ENCODE measurements around the gene NFXL1.

NFXL1 gene

DNA sequence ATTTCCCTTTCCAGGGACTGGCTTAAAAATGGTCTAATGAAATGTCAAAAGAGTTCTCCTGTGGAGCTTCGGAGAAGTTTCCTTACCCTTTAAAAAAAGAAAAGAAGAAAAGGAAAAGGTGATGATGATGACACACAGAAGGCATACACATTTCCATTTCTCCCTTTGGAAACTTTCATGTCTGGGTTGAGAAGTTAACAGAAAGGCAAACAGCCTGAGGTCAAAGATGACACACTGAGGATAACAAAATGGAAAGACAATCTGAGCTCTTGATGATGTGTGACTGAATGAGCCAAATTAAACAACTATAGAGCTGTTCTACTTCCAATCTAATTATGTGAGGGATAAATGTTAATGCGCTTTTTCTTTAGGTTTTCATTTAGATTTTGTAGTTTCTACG is 32.2 kb downstream of the NFXL1 start:
- DNase-seq, result no peak

DNA sequence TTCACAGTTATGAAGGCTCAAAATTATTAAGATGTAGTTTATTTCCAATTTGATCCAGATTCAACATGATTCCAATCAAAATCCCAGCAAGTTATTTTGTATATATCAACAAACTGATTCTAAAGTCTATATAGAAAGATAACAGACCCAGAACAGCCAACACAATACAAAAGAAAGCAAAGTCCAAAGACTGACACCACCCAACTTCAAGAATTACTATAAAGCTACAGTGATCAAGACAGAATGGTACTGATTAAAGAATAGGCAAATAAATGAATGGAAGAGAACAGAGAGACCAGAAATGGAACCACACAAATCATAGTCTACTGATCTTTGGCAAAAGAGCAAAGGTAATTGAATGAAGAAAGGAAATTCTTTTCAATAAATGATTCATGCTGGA is 34.9 kb downstream of the NFXL1 start:
- no peak for DNase-seq

DNA sequence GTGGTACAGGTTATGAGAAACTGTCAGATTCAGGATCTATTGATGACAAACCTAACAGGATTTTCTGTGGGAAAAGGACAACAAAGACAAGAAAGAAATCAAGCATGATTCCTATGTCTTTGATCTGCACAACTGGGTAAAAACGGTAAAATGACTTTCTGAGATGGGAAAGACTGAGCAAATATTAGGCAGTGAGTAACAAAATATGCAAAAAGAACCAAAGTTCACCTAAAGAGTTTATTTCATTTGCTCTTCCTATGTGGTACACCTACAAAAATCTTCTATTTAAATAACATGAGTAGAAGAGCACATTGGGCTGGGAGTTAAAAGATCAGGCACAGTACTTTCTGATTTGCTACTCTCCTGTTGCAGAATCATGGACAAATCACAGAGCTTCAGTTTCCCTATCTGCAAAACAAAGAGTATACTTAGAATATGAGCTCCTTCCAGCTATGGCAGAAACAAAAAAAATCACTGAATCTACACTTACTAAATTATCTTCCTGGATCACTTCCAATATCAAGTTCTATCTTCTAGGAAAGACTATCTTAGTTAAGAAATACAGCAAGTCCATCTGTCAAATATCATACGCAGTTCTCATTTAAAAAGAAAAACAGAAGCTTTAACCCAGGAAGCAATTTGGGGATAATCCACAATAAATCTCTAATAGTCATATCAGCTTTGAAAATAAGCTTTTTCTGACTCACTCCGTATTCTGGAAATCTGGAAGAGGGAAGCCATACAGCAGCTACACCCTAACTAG is 37.4 kb downstream of the NFXL1 start:
- DNase-seq, result no peak

DNA sequence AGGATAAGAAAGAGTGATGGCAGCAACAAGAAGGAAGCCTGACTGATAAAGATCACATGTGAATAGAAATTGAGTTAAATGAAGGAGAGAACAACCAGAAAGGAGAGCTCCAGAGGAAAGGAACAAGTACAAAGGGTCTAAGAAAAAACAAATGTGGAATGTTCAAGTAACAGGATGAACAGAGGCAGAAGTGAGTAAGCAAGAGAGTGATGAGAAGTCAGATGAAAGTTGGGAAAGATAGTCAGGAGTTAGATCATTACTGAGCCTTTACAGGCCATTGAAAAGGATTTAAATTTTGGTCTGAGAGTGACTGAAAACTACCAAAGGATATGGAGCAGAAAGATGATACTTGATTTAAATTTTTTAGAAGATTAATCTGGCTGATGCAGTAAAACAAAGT is 38.1 kb downstream of the NFXL1 start:
- no peak for DNase-seq

DNA sequence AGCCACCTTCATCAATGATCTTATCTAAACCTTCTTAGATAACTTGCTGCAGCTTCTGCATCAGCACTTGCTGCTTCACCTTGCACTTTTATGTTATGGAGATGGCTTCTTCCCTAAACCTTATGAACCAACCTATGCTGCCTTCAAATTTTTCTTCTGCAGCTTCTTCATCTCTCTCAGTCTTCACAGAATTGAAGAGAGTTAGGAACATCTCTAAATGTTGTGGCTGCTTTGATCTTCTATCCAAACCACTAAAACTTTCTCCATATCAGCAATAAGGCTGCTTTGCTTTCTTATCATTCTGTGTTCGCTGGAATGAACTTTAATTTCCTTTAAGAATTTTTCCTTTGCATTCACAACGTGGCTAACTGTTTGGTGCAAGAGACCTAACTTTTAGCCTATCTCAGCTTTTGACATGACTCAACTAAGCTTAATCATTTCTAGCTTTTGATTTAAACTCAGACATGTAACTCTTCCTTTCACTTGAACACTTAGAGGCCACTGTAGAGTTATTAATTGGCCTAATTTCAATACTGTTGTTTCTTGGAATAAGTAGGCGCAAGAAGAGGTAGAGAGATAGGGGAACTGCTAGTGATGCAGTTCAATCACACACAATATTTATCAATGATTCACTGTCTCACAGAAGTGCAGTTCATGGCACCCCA is 40.4 kb downstream of the NFXL1 start:
- no peak for DNase-seq

DNA sequence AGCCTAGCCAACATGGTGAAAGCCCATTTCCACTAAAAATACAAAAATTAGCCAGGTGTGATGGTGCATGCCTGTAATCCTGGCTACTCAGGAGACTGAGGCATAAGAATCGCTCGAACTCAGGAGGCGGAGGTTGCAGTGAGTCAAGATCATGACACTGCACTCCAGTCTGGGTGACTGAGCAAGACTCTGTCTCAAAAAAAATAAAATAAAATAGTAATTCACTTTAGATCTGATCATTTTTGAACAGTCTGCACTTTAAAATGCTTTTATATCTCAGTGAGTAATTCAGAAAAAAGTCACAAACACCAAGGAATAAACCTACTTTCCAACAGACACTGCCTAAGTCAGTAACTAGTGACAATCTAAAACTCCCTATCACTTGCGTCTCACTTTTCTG is 50.9 kb downstream of the NFXL1 start:
- no peak for DNase-seq

DNA sequence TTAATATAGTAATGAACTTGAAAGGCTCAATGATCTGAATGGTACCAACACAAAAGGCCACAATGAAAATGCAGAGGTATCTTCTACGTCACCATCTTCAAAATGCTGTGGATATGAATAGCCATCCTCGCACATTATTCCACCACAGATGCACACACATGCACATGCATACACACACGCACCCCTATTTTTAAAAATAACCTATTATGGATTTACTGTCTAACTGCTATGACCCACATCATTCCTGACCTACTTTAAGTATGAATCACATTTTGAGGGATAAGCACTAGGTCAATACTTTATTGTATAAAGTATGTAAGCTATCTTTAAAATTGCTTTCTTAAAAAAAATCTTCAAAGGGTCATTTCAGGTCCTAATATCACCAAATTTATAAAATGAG is 52.1 kb downstream of the NFXL1 start:
- DNase-seq, result no peak

DNA sequence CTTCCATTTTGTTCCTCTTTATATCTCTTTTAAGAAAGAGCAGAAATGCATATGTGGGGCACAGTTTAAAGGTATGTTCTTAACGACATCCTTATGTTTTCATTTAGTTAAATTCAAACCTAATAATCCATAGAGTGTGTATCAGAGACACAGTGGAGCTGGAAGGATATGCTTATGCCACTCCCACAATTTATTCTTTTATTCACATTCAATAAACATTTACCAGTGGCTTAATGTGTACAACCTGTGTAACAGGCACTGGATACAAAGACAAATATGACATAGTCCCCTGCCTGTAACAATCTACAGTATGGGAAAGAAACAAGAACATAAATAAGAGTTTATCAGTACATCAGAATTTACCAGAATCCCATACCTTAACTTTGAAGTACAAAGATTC is 54.1 kb downstream of the NFXL1 start:
- DNase-seq, result no peak

DNA sequence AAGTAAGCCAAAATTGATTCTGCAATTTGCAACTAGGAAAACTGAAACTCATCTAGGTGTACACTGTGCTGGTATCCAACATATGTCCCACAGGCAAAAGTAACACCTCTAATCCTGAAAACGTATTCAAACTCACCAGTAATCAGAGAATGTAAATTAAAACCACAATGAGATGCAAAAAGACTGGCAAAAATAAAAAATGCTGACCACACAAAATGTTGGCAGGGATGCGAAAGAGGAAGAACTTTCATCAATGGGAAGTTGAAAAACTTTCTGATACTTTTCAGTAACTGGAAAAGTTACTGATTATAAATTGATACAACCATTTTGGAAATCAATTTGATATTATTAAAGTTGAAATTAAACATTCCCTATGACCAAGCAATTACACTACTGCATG is 56.4 kb downstream of the NFXL1 start:
- DNase-seq, result no peak

DNA sequence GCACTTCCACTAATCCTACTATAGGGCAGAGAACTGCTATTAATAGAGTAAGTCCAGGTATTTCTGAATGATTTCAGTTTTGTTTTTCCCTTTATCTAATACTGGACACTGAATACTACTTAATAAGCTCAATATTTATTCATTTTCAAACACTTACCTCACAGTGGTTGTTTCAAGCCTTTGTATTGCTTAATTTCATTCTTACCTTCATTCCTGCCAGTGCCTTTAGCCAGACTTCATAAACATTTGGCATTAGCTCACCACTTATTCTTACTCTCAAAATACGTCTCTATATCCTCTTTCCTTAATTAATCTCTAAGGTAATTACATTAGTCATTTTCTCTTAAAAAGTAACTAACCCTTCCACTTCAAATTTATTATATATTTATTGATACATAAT is 57.7 kb downstream of the NFXL1 start:
- DNase-seq, result no peak

DNA sequence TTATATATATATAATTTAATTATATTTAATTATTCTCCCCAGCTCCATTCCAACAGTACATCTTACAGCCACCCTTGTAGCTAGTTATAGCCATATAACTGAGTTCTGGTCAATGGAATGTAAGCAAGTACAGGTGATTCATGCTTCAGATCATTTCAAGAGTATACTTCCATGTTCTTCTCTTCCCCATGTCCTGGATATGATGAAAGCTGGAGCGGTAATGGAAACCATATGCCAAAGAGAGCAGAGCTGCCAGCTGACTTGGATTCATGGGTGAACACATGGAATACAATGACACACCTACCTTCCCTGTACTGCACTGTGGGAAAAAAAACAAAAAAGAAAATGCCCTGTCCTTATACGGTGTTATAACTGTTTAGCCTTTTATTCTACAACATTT is 59.0 kb downstream of the NFXL1 start:
- DNase-seq, result no peak

DNA sequence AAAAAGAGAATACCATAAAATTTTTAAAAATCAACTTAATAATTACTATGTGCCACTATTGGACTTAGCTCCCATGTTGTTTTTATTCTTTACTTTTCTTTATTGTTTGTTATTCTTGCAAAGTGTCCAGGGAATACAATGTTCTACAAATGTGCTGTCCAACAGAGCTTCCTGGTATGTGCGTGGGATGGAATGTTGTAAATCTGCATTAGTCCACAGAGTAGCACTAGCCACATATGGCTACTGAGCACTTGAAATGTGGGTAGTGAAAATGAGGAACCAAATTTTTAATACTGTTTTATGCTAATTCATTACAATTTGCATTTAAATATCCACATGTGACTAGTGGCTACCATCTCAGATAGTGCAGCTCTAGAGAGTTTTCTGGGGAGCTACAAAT is 62.2 kb downstream of the NFXL1 start:
- DNase-seq, result no peak

DNA sequence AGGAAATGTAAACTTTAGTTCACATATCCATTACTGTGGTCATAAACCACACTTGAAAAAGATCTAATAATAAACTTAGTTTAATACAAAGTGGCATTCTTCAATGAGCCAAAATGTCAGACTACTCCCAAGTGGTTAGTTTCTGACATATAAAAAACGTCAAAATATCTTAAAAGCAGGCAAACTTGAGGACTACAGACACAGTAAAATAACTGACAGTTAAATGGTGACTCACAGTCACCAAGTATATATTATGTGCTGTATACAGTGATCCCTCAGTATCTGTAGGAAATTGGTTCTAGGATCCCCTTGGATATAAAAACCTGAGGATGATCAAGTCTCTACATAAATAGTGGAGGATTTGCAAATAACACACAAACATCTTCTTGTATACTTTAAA is 64.9 kb downstream of the NFXL1 start:
- no peak for DNase-seq

DNA sequence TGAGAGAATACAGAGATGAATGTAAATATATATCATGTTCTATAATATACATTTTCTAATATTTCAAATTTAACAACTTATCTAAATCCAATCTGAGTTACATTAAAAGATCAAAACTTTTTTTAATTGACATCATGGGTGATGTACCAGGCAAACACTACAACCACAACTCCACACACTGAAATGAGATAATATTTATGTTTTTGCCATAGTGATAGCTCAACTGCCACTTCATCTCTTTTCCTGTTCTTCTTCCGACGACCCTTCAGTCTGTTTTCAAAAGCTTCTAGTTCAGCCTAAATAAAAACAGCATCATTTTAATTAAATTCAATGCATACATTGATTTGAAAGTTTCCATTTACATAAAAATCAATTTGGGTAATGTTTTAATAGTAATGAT is 66.3 kb downstream of the NFXL1 start:
- DNase-seq, result no peak

DNA sequence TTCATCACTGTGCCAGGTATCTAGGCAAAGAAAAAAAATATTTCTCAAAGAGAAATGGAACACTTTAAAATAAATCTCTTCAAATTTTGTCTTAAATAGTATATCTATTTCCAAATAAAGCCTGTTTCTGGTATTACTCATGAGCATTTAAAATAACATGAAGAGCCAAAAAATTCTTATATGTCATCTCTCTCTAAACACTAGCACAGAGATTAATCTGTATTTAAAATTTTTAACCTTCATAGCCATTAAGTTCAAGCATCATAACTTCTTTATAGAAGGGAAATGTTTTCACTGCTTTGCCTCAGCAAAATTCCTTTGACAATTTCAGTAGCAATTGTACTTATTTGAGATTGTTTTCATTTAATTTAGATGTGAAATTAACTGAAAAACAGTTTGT is 71.4 kb downstream of the NFXL1 start:
- DNase-seq, result no peak

DNA sequence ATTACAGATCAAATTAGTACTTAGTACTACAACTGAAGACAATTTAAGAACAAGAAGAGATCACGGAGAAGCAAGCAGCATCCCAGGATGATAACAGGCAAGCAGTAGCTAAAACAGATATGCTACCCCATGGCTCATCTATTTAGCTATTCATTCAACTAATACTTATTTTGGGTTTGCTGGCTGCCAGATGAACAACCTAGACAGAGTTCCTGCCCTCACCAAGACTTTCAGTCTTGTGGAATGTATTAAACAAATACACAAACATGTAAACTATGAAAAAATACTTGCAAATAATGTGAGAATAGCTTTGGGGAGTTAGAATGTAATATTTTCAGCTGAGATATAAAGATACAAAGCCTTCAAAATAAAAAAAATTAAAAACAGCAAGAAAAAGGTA is 74.1 kb downstream of the NFXL1 start:
- no peak for DNase-seq

DNA sequence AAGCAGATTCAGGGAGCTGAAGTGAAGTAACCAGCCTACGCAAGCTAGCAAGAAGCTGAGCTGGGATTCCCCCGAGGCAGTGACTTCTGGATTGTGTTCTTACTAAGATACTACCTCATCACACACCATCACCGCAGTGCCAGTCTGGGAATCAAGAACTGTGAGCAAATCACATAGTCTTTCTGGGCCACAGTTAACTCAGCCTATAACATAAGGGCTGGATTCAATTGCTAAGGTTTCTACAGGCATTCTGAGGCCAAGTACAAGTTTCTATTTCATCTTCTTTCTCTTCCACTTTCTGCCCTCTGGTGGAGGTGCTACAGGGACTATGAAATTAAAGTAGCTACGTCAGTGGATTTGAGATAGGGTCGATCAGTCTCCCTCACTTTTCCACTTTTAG is 75.1 kb downstream of the NFXL1 start:
- DNase-seq, result no peak

DNA sequence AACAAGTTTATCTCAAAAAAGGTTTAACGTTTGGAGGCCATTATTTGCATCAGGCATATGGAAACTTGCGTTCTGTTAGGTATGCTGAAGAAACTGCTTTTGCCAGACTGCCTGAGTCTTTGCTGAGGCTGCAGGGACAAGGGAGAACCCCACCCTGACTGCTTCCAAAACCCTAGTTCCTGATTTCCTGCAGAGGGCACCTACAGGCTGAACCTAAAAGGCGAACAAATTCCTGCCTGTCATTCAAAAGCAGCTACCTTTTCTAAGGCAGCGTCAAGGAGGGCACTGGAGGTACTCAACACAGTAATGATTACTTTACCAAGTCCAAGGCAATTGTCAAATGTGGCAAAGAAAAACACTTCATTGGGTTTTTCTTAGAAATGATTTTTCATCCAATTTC is 75.9 kb downstream of the NFXL1 start:
- DNase-seq, result no peak

DNA sequence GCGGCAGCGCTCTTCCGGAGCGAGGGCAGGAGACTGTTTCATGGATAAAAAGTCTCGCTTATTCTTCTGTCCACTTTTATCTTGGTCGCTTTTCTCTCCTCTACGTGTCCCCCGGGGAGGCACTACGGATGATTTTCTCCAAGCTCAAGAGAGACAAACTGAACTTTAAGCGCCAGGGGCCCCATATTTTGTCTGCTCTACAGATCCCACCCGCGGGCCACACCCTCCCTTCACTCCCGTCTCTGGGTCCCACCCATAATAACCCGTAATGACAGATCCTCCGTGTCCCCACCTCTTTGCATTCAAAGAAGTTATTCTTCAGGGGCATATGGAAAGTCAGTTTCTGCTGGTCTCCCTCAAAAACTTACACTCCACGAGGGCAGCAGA is 76.5 kb downstream of the NFXL1 start, which contains the start of gene CORIN:
Gene CORIN, minus strand, starts transcription at position 160 of the 387 bp plus-strand sequence. Its CDS starts 118 bp downstream, at position 42.
- DNase-seq, result no peak

DNA sequence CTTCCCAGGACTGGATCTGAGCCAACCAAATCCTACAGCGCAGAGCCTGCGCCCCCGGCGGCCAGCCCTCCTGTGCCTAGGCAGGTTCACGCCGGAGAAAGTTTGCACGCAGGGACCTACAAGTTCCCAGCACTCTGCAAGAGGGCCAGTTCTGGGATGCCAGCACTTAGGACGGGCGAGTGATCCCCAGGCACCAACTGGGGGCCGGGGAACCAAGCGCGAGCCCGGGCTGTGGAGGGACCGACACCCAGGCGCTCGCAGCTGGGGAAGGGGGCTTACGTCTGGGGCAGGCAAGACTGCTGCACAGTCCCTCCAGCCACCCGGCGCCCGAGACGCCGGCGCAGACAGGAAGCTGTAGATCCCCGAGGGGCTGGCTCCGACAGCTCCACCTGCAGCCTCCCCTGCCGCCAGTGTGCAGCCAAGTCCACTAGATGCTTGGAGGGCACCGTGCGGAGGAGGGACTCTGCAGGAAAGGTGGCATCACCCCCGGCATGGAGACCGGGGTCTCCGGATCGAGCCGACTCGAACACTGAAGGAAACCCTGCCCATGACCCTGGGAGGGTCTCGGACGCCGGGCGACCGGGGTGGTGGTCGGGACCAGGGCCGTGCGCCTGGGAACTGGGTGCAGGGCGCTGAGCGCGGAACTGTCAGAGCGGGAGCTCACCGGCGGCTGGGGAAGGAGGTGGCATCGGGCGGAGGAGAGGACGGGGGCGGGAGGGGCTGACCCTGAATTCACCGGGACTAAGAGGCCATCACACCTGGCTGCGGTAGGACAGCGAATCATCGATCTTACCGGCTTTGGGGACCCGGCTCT is 77.1 kb downstream of the NFXL1 start:
- peak; percentile 66 for DNase-seq

DNA sequence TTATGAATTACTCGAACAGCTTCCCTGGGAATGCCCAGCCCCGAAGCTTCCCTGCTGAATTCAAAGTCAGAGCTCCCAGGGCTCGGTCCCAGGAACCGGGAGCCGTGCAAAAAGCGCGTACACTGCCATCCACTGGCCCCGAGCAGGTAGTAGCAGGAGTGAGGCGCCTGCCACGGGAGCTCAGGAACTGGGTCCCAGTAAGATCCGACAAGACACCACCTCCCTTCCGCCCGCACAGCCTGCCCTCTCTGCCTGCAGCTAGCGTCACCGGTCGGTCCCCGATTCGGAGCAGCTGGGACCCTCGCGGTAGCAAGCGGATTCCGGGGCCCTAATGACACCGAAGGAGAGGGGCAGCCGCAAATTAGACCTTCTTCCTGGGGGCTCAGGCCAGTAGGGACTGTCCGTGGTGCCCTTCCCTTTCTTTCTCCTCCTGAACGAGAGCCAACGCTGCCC is 77.7 kb downstream of the NFXL1 start:
- peak; percentile 78 for DNase-seq

DNA sequence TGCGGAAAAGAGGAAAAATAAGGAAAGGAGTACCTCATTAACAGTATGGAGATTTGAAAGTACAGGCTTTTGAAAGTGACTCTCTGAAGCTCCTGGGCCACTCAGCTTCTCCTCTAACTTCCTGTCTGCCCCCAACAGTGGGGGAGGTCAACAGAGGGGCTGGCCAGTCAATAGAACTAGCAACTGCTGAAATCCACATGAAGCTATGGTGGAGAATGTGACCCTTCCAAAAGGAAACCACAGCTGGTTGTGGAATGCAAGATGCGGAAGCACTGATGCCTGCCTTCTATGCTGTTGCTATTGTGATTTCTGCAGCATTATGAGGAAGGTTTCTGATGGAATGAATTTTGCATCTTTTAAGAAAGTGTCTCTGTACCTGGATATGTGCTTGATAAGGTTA is 78.9 kb downstream of the NFXL1 start:
- DNase-seq, result no peak

DNA sequence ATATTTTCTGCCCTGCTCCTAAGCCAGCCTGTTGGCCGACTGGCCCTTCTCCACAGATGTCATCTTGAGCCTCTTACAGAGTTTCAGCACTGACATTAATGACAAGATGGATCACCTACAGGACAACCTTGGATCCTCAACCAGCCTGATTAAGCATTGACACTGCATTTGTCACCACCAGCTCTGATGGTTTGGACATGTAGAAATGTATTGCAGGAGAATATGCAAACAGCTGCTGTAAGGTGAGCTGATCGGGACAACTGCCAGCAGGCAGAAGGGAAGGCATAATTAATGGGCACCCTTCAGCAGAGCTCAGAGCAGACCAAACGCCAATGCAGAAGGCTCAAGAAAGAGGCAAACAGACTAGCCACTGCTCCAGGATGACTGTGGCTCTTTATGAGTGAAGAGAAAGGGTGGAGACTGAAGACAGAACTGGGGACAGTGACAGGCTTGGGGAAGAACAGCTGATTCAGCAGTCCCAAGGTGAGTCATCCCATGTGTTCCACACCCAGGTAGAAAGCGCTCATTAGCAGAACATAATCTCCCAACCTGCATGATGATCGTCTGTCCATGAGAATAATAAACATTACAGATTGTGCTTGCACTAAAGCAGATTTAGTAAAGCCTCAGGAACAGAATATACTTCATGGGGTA is 83.2 kb downstream of the NFXL1 start:
- DNase-seq, result peak; percentile 44
